ENCODE measurements around the gene GREB1.
A peak's percentile ranks its signal among the peaks of the same experiment; 100 is the strongest.

GREB1 gene

DNA sequence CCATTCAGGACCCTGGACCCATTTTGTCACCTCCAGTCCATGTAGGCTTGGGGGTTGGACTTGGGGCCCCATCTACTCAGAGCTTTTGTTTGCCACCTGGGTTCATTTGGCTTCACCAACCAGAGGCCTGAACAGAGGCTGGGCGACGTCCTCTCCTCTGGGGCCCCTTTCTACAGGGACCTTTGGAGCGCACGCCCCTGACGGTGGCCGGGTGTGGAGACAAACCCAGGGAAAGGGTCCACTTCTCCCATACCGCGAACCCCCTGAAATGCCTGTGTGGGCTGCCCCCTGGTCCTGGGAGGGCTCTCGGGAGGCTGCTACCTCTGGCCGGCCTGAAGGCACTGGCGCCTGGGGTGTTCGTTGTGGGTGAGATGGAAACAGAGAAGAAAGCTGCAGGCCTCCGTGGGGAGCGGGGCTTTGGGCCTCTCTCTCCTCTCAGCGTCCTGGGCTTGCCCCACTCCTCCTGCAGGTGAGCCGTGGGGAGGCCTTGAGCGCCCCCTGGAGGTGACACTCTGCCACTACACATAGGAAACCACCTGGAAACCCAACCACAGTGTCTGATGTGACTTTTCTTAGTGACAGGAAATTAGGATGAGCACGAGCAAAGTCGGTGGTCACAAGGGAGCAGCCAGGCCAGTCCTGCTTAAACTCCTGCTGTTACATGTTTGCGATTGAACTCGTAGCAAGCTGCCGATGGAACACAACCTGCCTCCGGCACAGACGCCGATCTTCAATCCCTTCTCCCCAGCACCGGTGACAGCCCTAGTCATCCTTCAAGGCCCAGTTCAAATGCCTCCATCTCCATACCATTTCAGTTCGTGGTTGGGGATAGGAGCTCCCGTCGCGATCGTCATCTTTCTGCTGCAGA is 148.1 kb downstream of the GREB1 start:
- DNase-seq (ENCODE audit: low spot score) = peak; percentile 46

DNA sequence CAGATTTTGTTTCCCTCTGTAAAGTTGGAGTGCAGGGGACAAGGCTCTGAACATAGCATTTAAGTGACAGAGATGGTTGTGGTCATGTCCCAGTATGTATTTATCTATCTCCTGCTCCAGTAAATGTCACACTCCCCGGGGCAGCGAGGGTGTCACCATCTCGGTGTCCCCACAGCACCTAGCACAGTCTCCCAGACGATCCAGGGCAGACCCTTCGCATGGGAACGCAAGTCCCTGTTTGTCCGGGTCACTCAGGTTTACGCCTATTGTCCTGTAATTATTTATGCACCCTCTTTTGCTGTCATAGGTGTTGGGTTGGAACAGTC is 148.7 kb downstream of the GREB1 start:
- DNase-seq (ENCODE audit: low spot score) = no peak

DNA sequence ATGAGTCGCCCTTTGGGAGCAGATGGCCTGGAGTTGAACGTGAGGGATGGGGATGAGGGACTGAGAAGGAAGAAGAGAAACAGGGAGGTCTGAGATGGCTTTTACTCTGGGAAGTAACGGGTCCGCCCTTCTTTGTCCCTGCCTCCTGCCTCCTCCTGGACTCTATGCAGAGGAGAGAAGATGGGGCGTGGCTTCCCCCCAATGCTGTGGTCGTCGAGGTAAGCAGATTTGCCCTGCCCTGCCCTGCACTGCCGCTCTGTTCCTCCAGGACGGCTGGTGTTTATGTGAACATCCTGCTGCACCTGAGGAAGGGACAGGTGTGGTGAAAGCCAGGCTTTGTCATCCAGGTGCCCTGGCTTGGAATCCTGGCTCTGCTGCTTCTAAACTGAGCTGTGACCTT is 149.6 kb downstream of the GREB1 start:
- no peak for DNase-seq (ENCODE audit: low spot score)

DNA sequence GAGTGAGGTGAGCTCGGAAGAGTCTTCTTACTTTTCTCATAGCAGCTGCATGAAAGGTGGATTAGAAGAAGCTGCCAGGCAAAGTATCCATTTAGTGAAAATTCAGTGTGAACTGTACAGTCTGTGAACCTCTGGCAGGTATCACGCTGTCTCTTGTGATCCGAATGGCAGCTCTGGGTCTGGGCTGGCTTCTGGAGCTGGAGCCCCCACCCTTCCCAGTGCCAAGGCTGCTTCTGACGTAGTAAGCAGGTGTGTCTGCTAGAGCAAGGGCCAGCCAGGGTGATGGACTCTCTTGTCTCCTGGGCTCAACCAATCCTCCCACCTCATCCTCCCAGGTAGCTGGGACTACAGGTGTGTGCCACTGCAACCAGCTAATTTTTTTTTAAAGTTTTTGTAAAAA is 150.1 kb downstream of the GREB1 start:
- DNase-seq (ENCODE audit: low spot score) = no peak

DNA sequence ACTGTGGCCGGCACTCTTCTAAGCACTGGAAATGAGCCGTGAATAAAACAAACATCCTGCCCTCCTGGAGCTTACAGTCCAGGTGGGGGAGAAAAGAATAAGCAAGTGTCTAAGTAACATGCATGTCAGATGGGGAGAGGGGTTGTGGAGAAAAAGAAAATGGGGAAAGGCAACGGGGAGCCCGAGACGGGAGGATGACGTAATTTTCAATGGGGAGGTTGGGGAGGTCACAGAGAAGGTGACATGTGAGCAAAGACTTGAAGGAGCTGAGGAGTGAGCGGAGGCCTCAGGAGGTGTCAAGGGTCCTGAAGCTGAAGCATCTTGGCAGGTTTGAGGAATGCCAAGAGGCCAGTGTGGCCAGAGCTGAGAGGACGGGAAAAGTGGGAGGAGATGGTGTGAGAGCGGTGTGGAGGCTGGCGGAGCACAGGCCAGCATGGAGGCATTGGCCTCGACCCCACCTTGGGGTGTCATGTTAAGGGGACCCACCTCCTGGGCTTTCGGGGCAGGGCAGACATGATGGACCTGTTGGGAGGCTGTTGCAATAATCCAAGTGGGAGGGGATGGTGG is 151.1 kb downstream of the GREB1 start:
- DNase-seq (ENCODE audit: low spot score) = no peak

DNA sequence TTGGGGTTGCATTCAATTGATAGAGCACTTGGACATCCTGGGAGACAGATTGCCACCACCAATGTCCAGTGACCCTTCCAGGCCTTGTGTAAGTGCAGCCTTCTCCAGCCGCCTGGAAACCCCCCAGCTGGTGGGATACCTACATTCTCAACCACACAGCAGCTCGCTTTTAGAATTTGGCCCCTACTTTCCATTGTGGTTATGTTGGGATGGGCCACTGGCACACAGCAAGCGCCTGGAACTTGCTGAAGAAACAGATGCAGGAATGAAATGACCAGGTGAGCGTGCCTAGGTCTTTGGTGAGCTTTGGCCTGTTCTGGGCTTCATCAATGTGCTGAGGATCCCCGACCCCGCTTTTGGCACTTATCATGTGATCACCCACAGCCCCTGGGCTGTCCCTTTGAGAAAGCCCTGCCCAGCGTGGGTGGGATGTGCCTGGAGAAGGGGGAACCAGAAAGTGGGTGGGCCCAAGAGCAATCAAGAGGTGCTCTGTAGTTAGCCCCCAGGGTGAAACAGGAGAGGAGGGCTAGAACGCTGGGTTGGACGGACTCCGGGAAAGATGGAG is 152.1 kb downstream of the GREB1 start:
- DNase-seq (ENCODE audit: low spot score) = no peak

DNA sequence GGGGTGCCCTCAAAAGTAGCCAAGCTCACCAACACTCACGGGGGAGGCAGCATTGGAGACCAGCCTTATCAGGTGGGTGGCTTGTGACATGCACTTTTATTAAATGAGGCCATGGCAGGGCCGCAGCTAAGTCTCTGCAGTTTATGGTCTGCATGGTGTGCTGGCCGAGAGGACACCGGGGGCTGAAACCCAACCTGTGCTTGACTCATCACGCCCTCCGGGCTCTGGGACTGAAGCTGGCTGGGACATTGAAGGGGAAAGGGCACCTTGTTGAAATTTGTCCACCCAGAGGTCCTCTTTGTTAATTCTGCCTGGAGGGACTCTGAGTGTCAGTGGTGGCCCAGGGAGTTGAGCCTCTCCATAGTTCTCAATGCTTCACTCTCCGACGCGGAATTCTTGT is 153.9 kb downstream of the GREB1 start:
- DNase-seq (ENCODE audit: low spot score) = no peak

DNA sequence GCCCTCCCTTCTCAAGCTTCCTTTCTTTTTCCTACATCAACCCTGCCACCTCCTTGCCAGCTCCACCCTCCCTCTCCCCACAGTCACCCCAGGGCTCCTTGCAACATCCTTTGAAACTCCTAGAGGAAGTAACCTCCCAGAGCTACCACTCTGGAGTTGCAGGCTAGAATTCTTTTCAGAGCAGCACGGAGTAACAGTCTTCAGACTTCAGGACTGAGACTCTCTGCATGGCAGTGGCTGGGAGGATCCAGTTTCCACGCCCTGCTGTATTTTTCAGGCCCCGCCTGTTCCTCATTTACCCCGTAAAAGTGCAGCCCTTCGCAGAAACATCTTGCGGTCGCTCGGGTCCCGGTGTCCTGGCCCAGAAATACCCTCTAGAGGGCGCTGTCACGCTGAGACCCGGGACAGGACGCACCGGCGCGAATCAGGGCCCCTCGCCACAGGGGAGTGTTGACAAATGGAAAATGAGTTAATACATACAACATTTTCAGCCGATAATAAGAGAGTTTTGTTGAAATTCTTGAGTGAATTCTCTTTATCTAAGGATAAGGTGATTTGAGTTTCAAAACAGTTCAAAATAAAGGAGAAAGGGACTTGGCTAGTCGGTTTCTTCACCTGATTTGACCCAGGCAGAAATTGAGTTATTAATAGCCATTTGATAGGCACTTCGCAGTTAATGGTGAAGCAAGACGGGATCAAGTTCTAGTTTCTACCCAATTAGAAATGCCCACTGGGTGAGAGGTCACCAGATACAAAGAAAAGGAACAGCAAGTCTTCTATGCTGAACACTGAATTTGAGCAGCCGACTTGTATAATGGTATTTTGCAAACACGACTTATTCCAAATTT is 154.6 kb downstream of the GREB1 start:
- DNase-seq (ENCODE audit: low spot score) = peak; percentile 84

DNA sequence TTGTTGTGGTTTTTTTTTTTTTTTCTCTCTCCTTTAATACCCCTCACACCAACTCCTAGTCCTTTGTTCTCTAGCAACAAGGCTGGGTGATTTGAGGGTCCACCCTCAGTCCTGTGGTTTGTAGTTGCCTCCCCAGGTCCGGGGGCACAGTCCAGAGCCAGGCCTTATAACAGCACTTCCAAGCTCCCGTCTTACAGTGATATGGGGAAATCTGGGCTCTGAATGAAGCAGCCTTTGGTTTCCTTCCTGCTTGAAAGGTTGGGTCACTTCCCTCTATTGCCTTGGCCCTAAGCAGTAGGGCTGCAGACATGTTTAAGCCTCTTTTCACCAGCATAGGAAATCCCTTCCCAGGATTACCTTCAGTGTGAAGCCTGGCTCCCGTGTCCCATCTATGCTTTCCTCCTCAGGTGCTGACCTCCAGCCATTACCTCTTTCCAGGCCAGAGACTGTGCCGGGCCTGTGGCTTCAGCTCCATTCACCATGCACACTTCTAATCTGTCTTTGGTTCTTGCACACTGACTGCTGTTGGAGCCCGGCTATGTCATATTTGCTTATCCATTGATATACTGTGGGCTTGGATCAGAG is 157.3 kb downstream of the GREB1 start:
- no peak for DNase-seq (ENCODE audit: low spot score)

Measured in CD4-positive, alpha-beta T cell treated with Interleukin-15 for 4 hours (primary cell).